ENCODE measurements around the gene TNFSF8.

GRCh38 chr9:114905170-114905940 lies 25.0 kb downstream of the TNFSF8 start:
- TF ChIP-seq CTCF (conservative IDR thresholded peaks at IDR 0.05) (no peak), EZH2 (IDR thresholded peaks at IDR 0.05; ENCODE audit: low read depth) (no peak)

Measured in PC-9 (cell line).